ENCODE measurements around the gene PPP4R2.

PPP4R2 gene

GRCh38 chr3:73028803-73029202 lies 32.2 kb downstream of the PPP4R2 start:
- no peaks in the 10 kb centered on the region for H3K9me3 ChIP-seq (replicated peaks; ENCODE audit: low read length)
- no peak overlapping the region for H3K4me3 ChIP-seq (ENCODE audit: low read length)
- H3K9ac ChIP-seq (ENCODE audit: low read depth, low read length) = peak overlapping the region; percentile 12
- peak overlapping the region; percentile 59 for H3K4me2 ChIP-seq (ENCODE audit: low read length)
- H3K4me1 ChIP-seq (ENCODE audit: control insufficient read depth, insufficient read depth, low read length) = peaks cover 28% of the 10 kb centered on the region
- H3K27me3 ChIP-seq (ENCODE audit: control insufficient read depth, insufficient read depth, low read length) = no peaks in the 10 kb centered on the region
- H3K36me3 ChIP-seq (ENCODE audit: insufficient read depth, low read length) = peaks cover 4% of the 10 kb centered on the region

DNA sequence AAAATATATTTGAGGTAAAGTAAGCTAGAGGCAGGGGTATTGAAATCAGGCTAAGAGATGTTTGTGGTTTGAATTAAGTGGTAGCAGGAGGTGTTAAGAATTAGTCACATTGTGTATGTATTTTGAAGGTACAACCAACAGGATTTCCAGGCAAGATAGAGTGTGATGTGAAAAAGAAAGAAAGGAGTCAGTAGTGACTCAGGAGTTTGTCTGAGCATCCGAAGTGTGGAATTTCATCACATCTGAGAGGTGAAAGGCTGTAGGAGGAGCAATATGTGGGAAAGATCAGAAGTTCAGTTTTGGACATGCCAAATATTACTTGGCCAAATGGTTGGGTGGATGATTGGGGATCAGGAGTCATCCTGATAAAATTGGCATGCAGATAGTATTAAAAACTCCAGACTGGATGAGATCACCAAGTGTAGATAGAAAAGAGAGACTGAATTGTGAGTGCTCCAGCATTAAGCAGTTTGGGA lies 32.7 kb downstream of the PPP4R2 start:
- peak overlapping the region; percentile 12 for H3K9ac ChIP-seq (ENCODE audit: low read depth, low read length)
- peak overlapping the region; percentile 59 for H3K4me2 ChIP-seq (ENCODE audit: low read length)
- H3K4me1 ChIP-seq (ENCODE audit: control insufficient read depth, insufficient read depth, low read length) = peaks cover 28% of the 10 kb centered on the region
- H3K36me3 ChIP-seq (ENCODE audit: insufficient read depth, low read length) = peaks cover 4% of the 10 kb centered on the region
- H3K4me3 ChIP-seq (ENCODE audit: low read length) = no peak overlapping the region
- H3K27me3 ChIP-seq (ENCODE audit: control insufficient read depth, insufficient read depth, low read length) = no peaks in the 10 kb centered on the region
- H3K9me3 ChIP-seq (replicated peaks; ENCODE audit: low read length) = no peaks in the 10 kb centered on the region

DNA sequence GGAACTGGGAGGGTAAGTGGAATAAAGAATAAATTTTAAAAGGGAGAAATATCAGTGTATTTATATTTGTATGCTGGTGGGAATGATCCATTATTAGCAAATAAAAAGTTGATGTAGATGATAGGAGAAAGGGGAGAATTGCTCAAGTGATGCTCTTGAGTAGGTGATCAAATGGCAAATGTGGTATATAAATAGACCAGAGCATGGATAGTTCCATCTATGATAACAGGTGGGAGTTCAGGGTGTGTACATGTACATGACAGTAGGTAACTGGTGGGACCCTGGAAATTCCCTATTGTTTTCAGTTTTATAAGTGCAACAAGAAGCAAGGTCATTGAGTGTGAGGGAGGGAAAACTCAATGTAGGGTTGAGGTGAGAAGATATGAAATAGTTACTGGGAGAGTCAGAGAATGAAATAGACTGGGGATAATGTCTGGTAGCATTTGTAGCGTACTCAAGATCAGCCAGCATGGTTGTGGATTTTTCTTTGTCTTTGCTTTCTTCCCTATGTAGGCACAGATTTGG lies 33.5 kb downstream of the PPP4R2 start:
- Histone ChIP-seq H3K4me2 (ENCODE audit: low read length) (peak overlapping the region; percentile 59), H3K4me3 (ENCODE audit: low read length) (no peak overlapping the region), H3K9me3 (replicated peaks; ENCODE audit: low read length) (no peaks in the 10 kb centered on the region), H3K36me3 (ENCODE audit: insufficient read depth, low read length) (peaks cover 4% of the 10 kb centered on the region), H3K9ac (ENCODE audit: low read depth, low read length) (no peak overlapping the region), H3K27me3 (ENCODE audit: control insufficient read depth, insufficient read depth, low read length) (no peaks in the 10 kb centered on the region), H3K4me1 (ENCODE audit: control insufficient read depth, insufficient read depth, low read length) (peaks cover 33% of the 10 kb centered on the region)

GRCh38 chr3:73031573-73032103 lies 35.0 kb downstream of the PPP4R2 start:
- Histone ChIP-seq H3K4me1 (ENCODE audit: control insufficient read depth, insufficient read depth, low read length) (peaks cover 38% of the 10 kb centered on the region), H3K4me2 (ENCODE audit: low read length) (no peak overlapping the region), H3K4me3 (ENCODE audit: low read length) (no peak overlapping the region), H3K27me3 (ENCODE audit: control insufficient read depth, insufficient read depth, low read length) (no peaks in the 10 kb centered on the region), H3K36me3 (ENCODE audit: insufficient read depth, low read length) (peaks cover 2% of the 10 kb centered on the region), H3K9me3 (replicated peaks; ENCODE audit: low read length) (no peaks in the 10 kb centered on the region), H3K9ac (ENCODE audit: low read depth, low read length) (no peak overlapping the region)

DNA sequence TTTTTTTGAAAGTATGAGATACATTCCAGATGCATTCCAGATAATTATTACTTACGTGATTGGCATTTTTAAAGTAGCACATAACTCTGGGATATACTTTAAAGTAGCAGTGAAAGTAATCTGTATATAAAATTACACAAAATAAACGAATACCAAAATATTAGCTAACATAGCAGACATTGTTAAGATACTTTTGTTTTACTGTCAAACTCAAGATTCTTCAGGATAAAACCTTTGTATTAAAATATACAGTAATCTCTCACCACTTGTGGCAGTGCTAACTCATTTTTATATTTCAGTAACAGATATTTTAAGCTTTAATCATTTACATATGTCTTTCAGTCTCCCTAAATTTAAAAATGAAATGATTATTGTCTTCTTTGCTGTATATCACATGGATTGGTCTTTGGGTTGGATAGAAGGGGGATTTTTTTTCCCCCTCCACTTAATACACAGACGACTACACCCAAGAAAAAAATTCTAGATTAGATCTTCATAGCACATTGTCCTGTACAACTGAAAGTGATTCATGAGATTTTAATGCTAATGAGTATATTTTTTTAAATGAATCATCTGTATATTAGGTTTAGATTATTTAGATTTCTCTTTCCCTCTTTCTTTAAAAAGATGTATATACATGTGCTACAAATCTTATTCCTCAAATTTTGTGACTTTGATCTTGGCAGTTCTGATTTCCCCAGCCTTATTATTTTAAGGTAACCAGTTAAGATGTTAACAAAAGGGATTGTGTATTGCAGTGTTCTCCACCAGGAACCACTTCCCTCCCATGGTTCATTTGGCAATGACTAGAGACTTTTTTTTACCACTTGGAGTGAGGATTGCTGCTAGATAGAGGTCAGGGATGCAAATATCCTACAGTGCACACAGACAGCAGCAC lies 40.3 kb downstream of the PPP4R2 start:
- peak overlapping the region; percentile 35 for H3K4me3 ChIP-seq (ENCODE audit: low read length)
- H3K9me3 ChIP-seq (replicated peaks; ENCODE audit: low read length) = no peaks in the 10 kb centered on the region
- H3K4me2 ChIP-seq (ENCODE audit: low read length) = peak overlapping the region; percentile 73
- H3K9ac ChIP-seq (ENCODE audit: low read depth, low read length) = peak overlapping the region; percentile 66
- H3K4me1 ChIP-seq (ENCODE audit: control insufficient read depth, insufficient read depth, low read length) = peaks cover 53% of the 10 kb centered on the region
- H3K36me3 ChIP-seq (ENCODE audit: insufficient read depth, low read length) = no peaks in the 10 kb centered on the region
- H3K27me3 ChIP-seq (ENCODE audit: control insufficient read depth, insufficient read depth, low read length) = no peaks in the 10 kb centered on the region

- Histone ChIP-seq H3K9ac (ENCODE audit: low read depth, low read length) (no peak overlapping the region), H3K36me3 (ENCODE audit: insufficient read depth, low read length) (no peaks in the 10 kb centered on the region), H3K27me3 (ENCODE audit: control insufficient read depth, insufficient read depth, low read length) (no peaks in the 10 kb centered on the region), H3K4me1 (ENCODE audit: control insufficient read depth, insufficient read depth, low read length) (peaks cover 48% of the 10 kb centered on the region), H3K4me2 (ENCODE audit: low read length) (no peak overlapping the region), H3K9me3 (replicated peaks; ENCODE audit: low read length) (no peaks in the 10 kb centered on the region), H3K4me3 (ENCODE audit: low read length) (no peak overlapping the region)
Observed at GRCh38 chr3:73041537-73041936, 44.9 kb downstream of the PPP4R2 start.

- Histone ChIP-seq H3K36me3 (ENCODE audit: insufficient read depth, low read length) (no peaks in the 10 kb centered on the region), H3K9ac (ENCODE audit: low read depth, low read length) (no peak overlapping the region), H3K4me1 (ENCODE audit: control insufficient read depth, insufficient read depth, low read length) (peaks cover 29% of the 10 kb centered on the region), H3K4me2 (ENCODE audit: low read length) (no peak overlapping the region), H3K4me3 (ENCODE audit: low read length) (no peak overlapping the region), H3K27me3 (ENCODE audit: control insufficient read depth, insufficient read depth, low read length) (no peaks in the 10 kb centered on the region), H3K9me3 (replicated peaks; ENCODE audit: low read length) (no peaks in the 10 kb centered on the region)
Observed at GRCh38 chr3:73043414-73043813, 46.8 kb downstream of the PPP4R2 start.

DNA sequence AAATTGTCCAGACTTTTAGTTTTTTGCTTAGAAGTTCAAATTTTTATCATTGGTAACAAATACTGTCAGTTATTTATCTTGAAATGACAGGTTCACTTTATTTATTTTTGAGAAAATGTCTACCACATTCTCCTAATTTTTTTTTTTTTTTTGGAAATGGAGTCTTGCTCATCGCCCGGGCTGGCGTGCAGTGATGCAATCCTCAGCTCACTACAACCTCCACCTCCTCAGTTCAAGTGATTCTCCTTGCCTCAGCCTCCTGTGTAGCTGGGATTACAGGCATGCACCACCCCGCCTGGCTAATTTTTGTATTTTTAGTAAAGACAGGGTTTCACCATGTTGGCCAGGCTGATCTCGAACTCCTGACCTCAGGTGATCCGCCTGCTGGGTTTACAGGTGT lies 48.8 kb downstream of the PPP4R2 start:
- Histone ChIP-seq H3K4me2 (ENCODE audit: low read length) (no peak overlapping the region), H3K4me3 (ENCODE audit: low read length) (no peak overlapping the region), H3K9ac (ENCODE audit: low read depth, low read length) (no peak overlapping the region), H3K4me1 (ENCODE audit: control insufficient read depth, insufficient read depth, low read length) (peaks cover 23% of the 10 kb centered on the region), H3K9me3 (replicated peaks; ENCODE audit: low read length) (no peaks in the 10 kb centered on the region), H3K36me3 (ENCODE audit: insufficient read depth, low read length) (no peaks in the 10 kb centered on the region), H3K27me3 (ENCODE audit: control insufficient read depth, insufficient read depth, low read length) (no peaks in the 10 kb centered on the region)

DNA sequence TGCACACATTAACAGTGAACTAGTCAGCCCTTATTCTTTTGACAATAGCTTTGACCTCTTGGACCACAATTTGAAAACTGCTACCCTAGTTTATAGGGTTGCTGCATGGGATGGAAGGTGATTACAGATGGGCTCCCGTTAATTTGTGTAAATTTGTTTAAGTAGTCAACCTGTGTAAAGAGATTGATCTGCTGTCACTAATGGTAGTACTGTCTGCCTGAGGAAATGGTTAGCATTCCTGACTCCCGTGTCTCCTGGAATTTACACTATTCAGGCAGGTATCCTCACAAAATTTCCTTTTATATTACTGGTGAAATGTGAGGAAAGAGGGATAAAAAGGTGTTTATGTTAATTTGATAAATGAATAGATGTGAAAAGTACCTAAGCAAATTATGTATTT lies 49.6 kb downstream of the PPP4R2 start:
- Histone ChIP-seq H3K36me3 (ENCODE audit: insufficient read depth, low read length) (peaks cover 5% of the 10 kb centered on the region), H3K4me2 (ENCODE audit: low read length) (no peak overlapping the region), H3K9ac (ENCODE audit: low read depth, low read length) (no peak overlapping the region), H3K9me3 (replicated peaks; ENCODE audit: low read length) (no peaks in the 10 kb centered on the region), H3K4me1 (ENCODE audit: control insufficient read depth, insufficient read depth, low read length) (peaks cover 21% of the 10 kb centered on the region), H3K4me3 (ENCODE audit: low read length) (no peak overlapping the region), H3K27me3 (ENCODE audit: control insufficient read depth, insufficient read depth, low read length) (no peaks in the 10 kb centered on the region)

GRCh38 chr3:73049319-73049718 lies 52.7 kb downstream of the PPP4R2 start:
- H3K9ac ChIP-seq (ENCODE audit: low read depth, low read length) = no peak overlapping the region
- H3K9me3 ChIP-seq (replicated peaks; ENCODE audit: low read length) = no peaks in the 10 kb centered on the region
- no peak overlapping the region for H3K4me3 ChIP-seq (ENCODE audit: low read length)
- H3K4me1 ChIP-seq (ENCODE audit: control insufficient read depth, insufficient read depth, low read length) = peaks cover 25% of the 10 kb centered on the region
- no peaks in the 10 kb centered on the region for H3K27me3 ChIP-seq (ENCODE audit: control insufficient read depth, insufficient read depth, low read length)
- no peak overlapping the region for H3K4me2 ChIP-seq (ENCODE audit: low read length)
- H3K36me3 ChIP-seq (ENCODE audit: insufficient read depth, low read length) = peaks cover 8% of the 10 kb centered on the region

DNA sequence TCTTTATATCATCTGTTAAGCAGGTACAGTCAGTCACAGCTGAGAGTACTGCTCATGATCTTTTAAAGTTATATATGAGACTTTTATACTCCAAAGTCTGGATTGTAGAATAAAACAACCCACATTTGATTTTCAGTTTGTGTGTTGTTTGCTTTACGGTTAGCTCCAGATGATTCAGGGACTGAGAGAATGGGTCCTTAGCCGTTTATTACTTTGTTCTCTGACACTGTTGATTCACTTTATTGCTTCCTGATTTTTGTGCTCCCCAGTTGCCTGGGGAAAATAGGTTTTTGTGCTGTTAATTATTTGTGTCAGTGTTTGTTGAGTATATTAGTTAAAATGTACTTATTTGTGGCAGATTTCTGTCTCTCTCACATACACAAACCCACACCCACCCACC lies 56.2 kb downstream of the PPP4R2 start:
- H3K4me3 ChIP-seq (ENCODE audit: low read length) = no peak overlapping the region
- peak overlapping the region; percentile 24 for H3K9ac ChIP-seq (ENCODE audit: low read depth, low read length)
- H3K27me3 ChIP-seq (ENCODE audit: control insufficient read depth, insufficient read depth, low read length) = no peaks in the 10 kb centered on the region
- peaks cover 8% of the 10 kb centered on the region for H3K36me3 ChIP-seq (ENCODE audit: insufficient read depth, low read length)
- peaks cover 13% of the 10 kb centered on the region for H3K4me1 ChIP-seq (ENCODE audit: control insufficient read depth, insufficient read depth, low read length)
- H3K9me3 ChIP-seq (replicated peaks; ENCODE audit: low read length) = no peaks in the 10 kb centered on the region
- no peak overlapping the region for H3K4me2 ChIP-seq (ENCODE audit: low read length)

All from skeletal muscle satellite cell (primary cell).